Measurements from ENCODE around the gene SIGLEC12.

SIGLEC12 gene

DNA sequence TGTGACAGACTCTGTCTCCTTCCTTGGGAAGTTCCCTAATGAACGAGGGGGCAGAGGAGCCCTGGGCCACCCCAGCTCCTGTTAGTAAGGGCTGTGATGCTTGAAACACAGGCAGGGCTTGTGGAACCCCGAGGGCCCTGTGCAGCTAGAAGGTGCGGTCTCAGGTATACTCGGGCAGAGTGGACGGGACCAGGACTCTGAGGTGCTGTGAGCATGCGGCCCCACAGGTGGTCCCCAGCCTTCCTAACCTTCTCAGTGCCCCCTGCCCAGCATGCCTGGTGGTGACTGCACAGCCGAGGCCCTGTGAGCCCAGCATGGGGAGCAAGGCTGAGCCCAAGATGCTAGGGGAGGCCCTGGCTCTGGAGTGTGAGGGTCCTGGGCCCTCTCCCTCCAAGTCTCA, 39.3 kb downstream of the SIGLEC12 start:
- Histone ChIP-seq H3K79me1 (ENCODE audit: low read depth, low read length) (no peaks in the 10 kb centered on the region), H2AK5ac (ENCODE audit: low read depth, low read length) (no peak overlapping the region), H3K18ac (ENCODE audit: low read length) (no peak overlapping the region), H3K14ac (ENCODE audit: low read length) (no peak overlapping the region), H2BK15ac (ENCODE audit: low read length) (no peak overlapping the region), H3K36me3 (replicated peaks in 1 of 2; ENCODE audit: control insufficient read depth in 2 of 2, insufficient read depth in 2 of 2, low read length in 2 of 2) (no peaks in the 10 kb centered on the region), H3K27ac (replicated peaks; ENCODE audit: low read length) (no peak overlapping the region), H2BK12ac (ENCODE audit: low read length) (no peak overlapping the region), H2AFZ (ENCODE audit: low read length) (no peak overlapping the region), H4K8ac (ENCODE audit: low read depth, low read length) (no peak overlapping the region), H3K27me3 (ENCODE audit: control insufficient read depth in 3 of 3, insufficient read depth in 3 of 3, low read depth in 1 of 3, low read length in 3 of 3) (peaks cover 0 to 53% (median 0%) of the 10 kb centered on the region in 3 experiments), H2BK5ac (ENCODE audit: low read length) (no peak overlapping the region), H3K4me2 (ENCODE audit: insufficient read depth, low read length, poor library complexity, severe bottlenecking) (no peak overlapping the region), H3K23ac (ENCODE audit: low read depth, low read length, poor library complexity) (no peak overlapping the region), H3K9ac (ENCODE audit: low read depth, low read length, poor library complexity) (no peak overlapping the region), H2BK120ac (ENCODE audit: low read depth, low read length) (no peak overlapping the region), H3K9me3 (replicated peaks in 1 of 2; ENCODE audit: control insufficient read depth in 2 of 2, insufficient read depth in 1 of 2, low read depth in 1 of 2, low read length in 2 of 2) (peaks cover 0 to 3% of the 10 kb centered on the region in 2 donors), H4K91ac (ENCODE audit: low read depth, low read length, poor library complexity) (no peak overlapping the region), H3K4me3 (ENCODE audit: low read length in 2 of 2) (peak overlapping the region in 1 of 2 donors; percentile 54), H3K4ac (ENCODE audit: low read length) (no peak overlapping the region), H3K4me1 (ENCODE audit: control insufficient read depth in 2 of 2, insufficient read depth in 1 of 2, low read depth in 1 of 2, low read length in 2 of 2) (no peaks in the 10 kb centered on the region)
- no peak for DNase-seq (ENCODE audit: low spot score)
- WGBS, 2 donors (ENCODE audit: extremely low coverage in 2 of 2, insufficient read length in 2 of 2, insufficient replicate concordance in 1 of 2) = no CpG with 5 or more reads among the region's 7 CpGs

- no peak overlapping the region for H2BK120ac ChIP-seq (ENCODE audit: low read depth, low read length)
- H3K18ac ChIP-seq (ENCODE audit: low read length) = no peak overlapping the region
- no peaks in the 10 kb centered on the region for H3K36me3 ChIP-seq (replicated peaks in 1 of 2; ENCODE audit: control insufficient read depth in 2 of 2, insufficient read depth in 2 of 2, low read length in 2 of 2)
- H3K27ac ChIP-seq (replicated peaks; ENCODE audit: low read length) = no peak overlapping the region
- no peak overlapping the region for H2AK5ac ChIP-seq (ENCODE audit: low read depth, low read length)
- no peak overlapping the region for H2BK12ac ChIP-seq (ENCODE audit: low read length)
- H3K9me3 ChIP-seq (replicated peaks in 1 of 2; ENCODE audit: control insufficient read depth in 2 of 2, insufficient read depth in 1 of 2, low read depth in 1 of 2, low read length in 2 of 2) = peaks cover 0 to 3% of the 10 kb centered on the region in 2 donors
- WGBS, 2 donors (ENCODE audit: extremely low coverage in 2 of 2, insufficient read length in 2 of 2, insufficient replicate concordance in 1 of 2) = no CpG with 5 or more reads among the region's 8 CpGs
- H2BK15ac ChIP-seq (ENCODE audit: low read length) = no peak overlapping the region
- H3K4ac ChIP-seq (ENCODE audit: low read length) = no peak overlapping the region
- H3K27me3 ChIP-seq (ENCODE audit: control insufficient read depth in 3 of 3, insufficient read depth in 3 of 3, low read depth in 1 of 3, low read length in 3 of 3) = peaks cover 0 to 53% (median 0%) of the 10 kb centered on the region in 3 experiments
- no peak overlapping the region for H3K23ac ChIP-seq (ENCODE audit: low read depth, low read length, poor library complexity)
- H3K4me1 ChIP-seq (ENCODE audit: control insufficient read depth in 2 of 2, insufficient read depth in 1 of 2, low read depth in 1 of 2, low read length in 2 of 2) = no peaks in the 10 kb centered on the region
- no peak overlapping the region for H3K4me2 ChIP-seq (ENCODE audit: insufficient read depth, low read length, poor library complexity, severe bottlenecking)
- no peak overlapping the region for H2BK5ac ChIP-seq (ENCODE audit: low read length)
- H3K14ac ChIP-seq (ENCODE audit: low read length) = no peak overlapping the region
- DNase-seq (ENCODE audit: low spot score) = no peak
- no peaks in the 10 kb centered on the region for H3K79me1 ChIP-seq (ENCODE audit: low read depth, low read length)
- peak overlapping the region in 1 of 2 donors; percentile 62 for H3K4me3 ChIP-seq (ENCODE audit: low read length in 2 of 2)
- H4K8ac ChIP-seq (ENCODE audit: low read depth, low read length) = no peak overlapping the region
- peak overlapping the region; percentile 88 for H2AFZ ChIP-seq (ENCODE audit: low read length)
- no peak overlapping the region for H4K91ac ChIP-seq (ENCODE audit: low read depth, low read length, poor library complexity)
- no peak overlapping the region for H3K9ac ChIP-seq (ENCODE audit: low read depth, low read length, poor library complexity)
Measured at GRCh38 chr19:51461723-51462161, 39.9 kb downstream of the SIGLEC12 start.

- Histone ChIP-seq H3K27ac (replicated peaks; ENCODE audit: low read length) (no peak overlapping the region), H2BK120ac (ENCODE audit: low read depth, low read length) (no peak overlapping the region), H3K79me1 (ENCODE audit: low read depth, low read length) (no peaks in the 10 kb centered on the region), H3K4ac (ENCODE audit: low read length) (no peak overlapping the region), H2BK5ac (ENCODE audit: low read length) (no peak overlapping the region), H2BK15ac (ENCODE audit: low read length) (no peak overlapping the region), H4K8ac (ENCODE audit: low read depth, low read length) (no peak overlapping the region), H2AFZ (ENCODE audit: low read length) (peak overlapping the region; percentile 88), H3K4me1 (ENCODE audit: control insufficient read depth in 2 of 2, insufficient read depth in 1 of 2, low read depth in 1 of 2, low read length in 2 of 2) (no peaks in the 10 kb centered on the region), H2AK5ac (ENCODE audit: low read depth, low read length) (no peak overlapping the region), H3K14ac (ENCODE audit: low read length) (no peak overlapping the region), H3K18ac (ENCODE audit: low read length) (no peak overlapping the region), H3K23ac (ENCODE audit: low read depth, low read length, poor library complexity) (peak overlapping the region; percentile 40), H3K36me3 (replicated peaks in 1 of 2; ENCODE audit: control insufficient read depth in 2 of 2, insufficient read depth in 2 of 2, low read length in 2 of 2) (no peaks in the 10 kb centered on the region), H3K4me2 (ENCODE audit: insufficient read depth, low read length, poor library complexity, severe bottlenecking) (peak overlapping the region; percentile 26), H3K27me3 (ENCODE audit: control insufficient read depth in 3 of 3, insufficient read depth in 3 of 3, low read depth in 1 of 3, low read length in 3 of 3) (peaks cover 0 to 43% (median 0%) of the 10 kb centered on the region in 3 experiments), H3K9ac (ENCODE audit: low read depth, low read length, poor library complexity) (no peak overlapping the region), H3K4me3 (ENCODE audit: low read length in 2 of 2) (peak overlapping the region; percentile 40 to 72), H4K91ac (ENCODE audit: low read depth, low read length, poor library complexity) (no peak overlapping the region), H2BK12ac (ENCODE audit: low read length) (no peak overlapping the region), H3K9me3 (replicated peaks in 1 of 2; ENCODE audit: control insufficient read depth in 2 of 2, insufficient read depth in 1 of 2, low read depth in 1 of 2, low read length in 2 of 2) (peaks cover 0 to 4% of the 10 kb centered on the region in 2 donors)
- no CpG with 5 or more reads among the region's 13 CpGs for WGBS, 2 donors (ENCODE audit: extremely low coverage in 2 of 2, insufficient read length in 2 of 2, insufficient replicate concordance in 1 of 2)
- no peak for DNase-seq (ENCODE audit: low spot score)
Measured at GRCh38 chr19:51460164-51460992, 41.2 kb downstream of the SIGLEC12 start.

DNA sequence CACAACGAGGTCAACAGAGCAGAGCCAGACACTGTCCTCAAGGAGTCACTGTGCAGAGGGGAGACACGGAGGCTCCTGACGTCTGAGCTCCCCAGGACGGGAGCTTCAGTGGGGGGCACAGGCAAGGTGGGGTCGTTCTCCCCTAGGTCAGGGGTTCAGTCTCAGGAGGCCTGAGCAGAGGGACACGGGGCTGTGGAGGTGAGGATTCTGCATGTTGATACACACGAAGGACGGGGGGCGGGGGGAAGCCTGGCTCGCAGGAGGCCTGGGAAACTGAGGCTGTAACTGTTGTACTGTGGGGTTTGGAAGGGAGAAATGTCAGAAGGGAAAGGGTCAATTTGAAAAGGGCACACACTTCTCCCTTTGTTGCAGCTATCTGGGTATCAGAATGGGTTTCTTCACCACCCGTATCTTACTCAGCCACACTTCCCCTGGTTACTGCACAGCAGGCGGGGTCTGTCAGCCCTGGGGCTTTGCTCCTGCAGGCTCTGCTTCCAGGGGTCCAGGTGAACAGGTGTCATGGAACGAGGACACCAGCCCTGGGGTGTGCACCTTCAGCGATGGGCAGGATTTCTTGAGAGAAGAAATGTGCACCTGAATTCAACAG, 42.6 kb downstream of the SIGLEC12 start:
- Histone ChIP-seq H3K4ac (ENCODE audit: low read length) (no peak overlapping the region), H2AFZ (ENCODE audit: low read length) (no peak overlapping the region), H2BK5ac (ENCODE audit: low read length) (no peak overlapping the region), H3K27me3 (ENCODE audit: control insufficient read depth in 3 of 3, insufficient read depth in 3 of 3, low read depth in 1 of 3, low read length in 3 of 3) (peaks cover 0 to 42% (median 0%) of the 10 kb centered on the region in 3 experiments), H3K4me1 (ENCODE audit: control insufficient read depth in 2 of 2, insufficient read depth in 1 of 2, low read depth in 1 of 2, low read length in 2 of 2) (no peaks in the 10 kb centered on the region), H2AK5ac (ENCODE audit: low read depth, low read length) (no peak overlapping the region), H3K27ac (replicated peaks; ENCODE audit: low read length) (no peak overlapping the region), H3K23ac (ENCODE audit: low read depth, low read length, poor library complexity) (no peak overlapping the region), H3K4me2 (ENCODE audit: insufficient read depth, low read length, poor library complexity, severe bottlenecking) (no peak overlapping the region), H3K14ac (ENCODE audit: low read length) (no peak overlapping the region), H3K9me3 (replicated peaks in 1 of 2; ENCODE audit: control insufficient read depth in 2 of 2, insufficient read depth in 1 of 2, low read depth in 1 of 2, low read length in 2 of 2) (peaks cover 0 to 5% of the 10 kb centered on the region in 2 donors), H3K36me3 (replicated peaks in 1 of 2; ENCODE audit: control insufficient read depth in 2 of 2, insufficient read depth in 2 of 2, low read length in 2 of 2) (no peaks in the 10 kb centered on the region), H3K18ac (ENCODE audit: low read length) (no peak overlapping the region), H2BK120ac (ENCODE audit: low read depth, low read length) (no peak overlapping the region), H2BK12ac (ENCODE audit: low read length) (no peak overlapping the region), H3K9ac (ENCODE audit: low read depth, low read length, poor library complexity) (no peak overlapping the region), H4K8ac (ENCODE audit: low read depth, low read length) (no peak overlapping the region), H3K79me1 (ENCODE audit: low read depth, low read length) (no peaks in the 10 kb centered on the region), H3K4me3 (ENCODE audit: low read length in 2 of 2) (no peak overlapping the region), H2BK15ac (ENCODE audit: low read length) (no peak overlapping the region), H4K91ac (ENCODE audit: low read depth, low read length, poor library complexity) (no peak overlapping the region)
- no CpG with 5 or more reads among the region's 14 CpGs for WGBS, 2 donors (ENCODE audit: extremely low coverage in 2 of 2, insufficient read length in 2 of 2, insufficient replicate concordance in 1 of 2)
- DNase-seq (ENCODE audit: low spot score) = no peak
